Central memory CD8-positive, alpha-beta T cell (primary cell): ENCODE measurements around the gene EPS8L1.

Experiments
- ATAC-seq: fragments of 150-1000 bp; cut with Tn5 transposase; replicated peaks from 2 replicates; pipeline ENCODE4 v1.10.0; 2022; ENCODE audit warnings: mild to moderate bottlenecking, moderate FRiP score, moderate number of reproducible peaks; ENCODE audit not compliant: poor library complexity, severe bottlenecking; ENCODE audit errors: extremely low read depth
- DNase-seq, 2 donors: peaks; one replicate each; pipeline ENCODE4 v3.0.0; 2021; ENCODE audit warnings: low spot score in 2 of 2
- H3K27ac Mint-ChIP-seq: one replicate; pipeline ENCODE4 v1.8.0; 2022; ENCODE audit warnings: low read depth, mild to moderate bottlenecking, moderate library complexity, mixed read lengths
- H3K27me3 Mint-ChIP-seq: one replicate; pipeline ENCODE4 v1.8.0; 2022; ENCODE audit warnings: mixed read lengths
- H3K36me3 Mint-ChIP-seq: one replicate; pipeline ENCODE4 v1.8.0; 2022; ENCODE audit warnings: mild to moderate bottlenecking, moderate library complexity, mixed read lengths; ENCODE audit not compliant: insufficient read depth
- H3K4me1 Mint-ChIP-seq: one replicate; pipeline ENCODE4 v1.8.0; 2022; ENCODE audit warnings: mixed read lengths
- H3K4me3 Mint-ChIP-seq: one replicate; pipeline ENCODE4 v1.8.0; 2022; ENCODE audit warnings: mild to moderate bottlenecking, moderate library complexity, mixed read lengths
- H3K9me3 Mint-ChIP-seq: one replicate; pipeline ENCODE4 v1.8.0; 2022; ENCODE audit warnings: mixed read lengths

The EPS8L1 gene

GRCh38 chr19:55118401-55118991 is 42.8 kb downstream of the EPS8L1 start:
- Mint-ChIP-seq H3K27me3 (peaks cover 13% of the 10 kb centered on the region), H3K4me1 (peaks cover 29% of the 10 kb centered on the region), H3K4me3 (peak overlapping the region; percentile 94), H3K9me3 (no peaks in the 10 kb centered on the region), H3K27ac (peak overlapping the region; percentile 94), H3K36me3 (peaks cover 15% of the 10 kb centered on the region)
- DNase-seq (no peak), ATAC-seq (no peak)

GRCh38 chr19:55119053-55119452 is 43.4 kb downstream of the EPS8L1 start:
- H3K27ac Mint-ChIP-seq, result no peak overlapping the region
- peaks cover 29% of the 10 kb centered on the region for H3K4me1 Mint-ChIP-seq

GRCh38 chr19:55131421-55131820 is 55.8 kb downstream of the EPS8L1 start:
- H3K4me1 Mint-ChIP-seq, result no peaks in the 10 kb centered on the region
- no peaks in the 10 kb centered on the region for H3K36me3 Mint-ChIP-seq
- no peak overlapping the region for H3K27ac Mint-ChIP-seq
- no peak overlapping the region for H3K4me3 Mint-ChIP-seq
- H3K9me3 Mint-ChIP-seq, result no peaks in the 10 kb centered on the region
- no peak for ATAC-seq
- peaks cover 72% of the 10 kb centered on the region for H3K27me3 Mint-ChIP-seq
- DNase-seq, result no peak

More at GRCh38 chr19:55119053-55119452, 43.4 kb downstream of the EPS8L1 start:
- DNase-seq, result no peak
- H3K4me3 Mint-ChIP-seq, result peak overlapping the region; percentile 94
- ATAC-seq, result no peak
- H3K27me3 Mint-ChIP-seq, result peaks cover 18% of the 10 kb centered on the region
- H3K9me3 Mint-ChIP-seq, result no peaks in the 10 kb centered on the region
- peaks cover 15% of the 10 kb centered on the region for H3K36me3 Mint-ChIP-seq

DNA sequence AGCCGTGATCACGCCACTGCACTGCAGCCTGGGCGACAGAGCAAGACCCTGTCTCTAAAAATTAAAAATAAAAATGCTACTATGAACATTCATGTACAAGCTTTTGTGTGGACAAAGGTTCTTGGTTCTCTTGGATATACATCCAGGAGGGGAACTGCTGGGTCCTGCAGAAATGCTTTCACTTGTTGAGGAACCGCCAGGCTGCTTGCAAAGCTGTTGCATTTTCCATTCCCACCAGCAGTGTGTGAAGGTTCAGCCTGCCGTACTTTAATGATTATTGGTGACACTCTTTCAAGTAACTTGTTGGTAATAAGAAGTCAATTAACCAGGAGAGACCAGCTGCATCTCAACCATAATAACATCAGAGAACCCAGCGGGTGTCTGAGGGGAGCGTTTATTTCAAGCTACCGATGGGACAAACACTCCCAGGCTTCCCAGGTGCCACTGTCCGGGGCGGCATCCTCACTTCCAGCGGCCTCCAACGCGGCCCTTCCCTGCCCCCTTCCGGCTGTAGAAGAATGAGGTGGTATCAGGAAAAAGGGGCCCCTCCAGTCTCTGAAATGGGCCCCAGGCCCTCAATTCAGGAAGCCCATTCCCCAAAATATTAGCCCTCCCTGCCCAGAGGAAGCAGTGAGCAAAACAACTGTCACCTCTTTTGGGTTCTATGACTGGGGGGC is 56.9 kb downstream of the EPS8L1 start:
- no peaks in the 10 kb centered on the region for H3K4me1 Mint-ChIP-seq
- no peaks in the 10 kb centered on the region for H3K9me3 Mint-ChIP-seq
- no peak for ATAC-seq
- no peak for DNase-seq
- H3K4me3 Mint-ChIP-seq, result no peak overlapping the region
- peaks cover 72% of the 10 kb centered on the region for H3K27me3 Mint-ChIP-seq
- H3K36me3 Mint-ChIP-seq, result no peaks in the 10 kb centered on the region
- no peak overlapping the region for H3K27ac Mint-ChIP-seq

- Mint-ChIP-seq H3K27ac (no peak overlapping the region), H3K36me3 (no peaks in the 10 kb centered on the region), H3K4me1 (no peaks in the 10 kb centered on the region), H3K27me3 (peaks cover 72% of the 10 kb centered on the region), H3K4me3 (no peak overlapping the region), H3K9me3 (no peaks in the 10 kb centered on the region)
- ATAC-seq (no peak), DNase-seq (no peak)
Observed at GRCh38 chr19:55133639-55134444, 58.2 kb downstream of the EPS8L1 start.

- DNase-seq, result no peak
- Mint-ChIP-seq H3K27me3 (peaks cover 72% of the 10 kb centered on the region), H3K4me1 (no peaks in the 10 kb centered on the region), H3K4me3 (no peak overlapping the region), H3K36me3 (no peaks in the 10 kb centered on the region), H3K9me3 (no peaks in the 10 kb centered on the region), H3K27ac (no peak overlapping the region)
- no peak for ATAC-seq
Observed at GRCh38 chr19:55134736-55135135, 59.1 kb downstream of the EPS8L1 start.

- peaks cover 4% of the 10 kb centered on the region for H3K4me1 Mint-ChIP-seq
- peaks cover 70% of the 10 kb centered on the region for H3K27me3 Mint-ChIP-seq
- H3K36me3 Mint-ChIP-seq, result peaks cover 1% of the 10 kb centered on the region
- H3K9me3 Mint-ChIP-seq, result no peaks in the 10 kb centered on the region
- DNase-seq, result no peak
- no peak overlapping the region for H3K27ac Mint-ChIP-seq
- H3K4me3 Mint-ChIP-seq, result no peak overlapping the region
- ATAC-seq, result no peak
Observed at GRCh38 chr19:55136399-55137102, 60.9 kb downstream of the EPS8L1 start.
